NCI-H1048 (cell line): ENCODE results near the gene SCFD1.
"Not testable (repeated sequence)": the region's sequence is repeated elsewhere in the genome, so short reads cannot be mapped to it uniquely, and the experiment has no call there.

Experiments used
- DNase-seq: peaks from one replicate; lab custom pipeline; 2025; lab: John Stamatoyannopoulos, UW

SCFD1 gene

GRCh38 chr14:30614155-30614554, 8.0 kb upstream of the SCFD1 start:
- no peak for DNase-seq

- DNase-seq = no peak
Observed at GRCh38 chr14:30620178-30620577, 1.9 kb upstream of the SCFD1 start.

GRCh38 chr14:30621354-30621939, 672 bp upstream of the SCFD1 start:
- no peak for DNase-seq

GRCh38 chr14:30623412-30624131, 1.5 kb downstream of the SCFD1 start:
- DNase-seq = no peak

- DNase-seq = no peak
Observed at GRCh38 chr14:30624132-30624423, 2.0 kb downstream of the SCFD1 start.

- no peak for DNase-seq
Observed at GRCh38 chr14:30625533-30625932, 3.4 kb downstream of the SCFD1 start.

- DNase-seq = not testable (repeated sequence)
Observed at GRCh38 chr14:30629432-30629831, 7.3 kb downstream of the SCFD1 start.

GRCh38 chr14:30630248-30630647, 8.1 kb downstream of the SCFD1 start:
- no peak for DNase-seq

- no peak for DNase-seq
Observed at GRCh38 chr14:30632730-30633129, 10.6 kb downstream of the SCFD1 start.

GRCh38 chr14:30638926-30639325, 16.8 kb downstream of the SCFD1 start:
- no peak for DNase-seq

- DNase-seq = no peak
Observed at GRCh38 chr14:30641207-30641606, 19.1 kb downstream of the SCFD1 start.

GRCh38 chr14:30644462-30644861, 22.3 kb downstream of the SCFD1 start:
- not testable (repeated sequence) for DNase-seq

- DNase-seq = no peak
Observed at GRCh38 chr14:30645600-30645999, 23.5 kb downstream of the SCFD1 start.

GRCh38 chr14:30648471-30648870, 26.4 kb downstream of the SCFD1 start:
- DNase-seq = no peak

- DNase-seq = no peak
Observed at GRCh38 chr14:30651937-30652336, 29.8 kb downstream of the SCFD1 start.

- DNase-seq = no peak
Observed at GRCh38 chr14:30655124-30655523, 33.0 kb downstream of the SCFD1 start.

- no peak for DNase-seq
Observed at GRCh38 chr14:30655658-30656057, 33.5 kb downstream of the SCFD1 start.

GRCh38 chr14:30656190-30656632, 34.1 kb downstream of the SCFD1 start:
- DNase-seq = no peak

- no peak for DNase-seq
Observed at GRCh38 chr14:30657050-30657449, 34.9 kb downstream of the SCFD1 start.

- no peak for DNase-seq
Observed at GRCh38 chr14:30657606-30658163, 35.6 kb downstream of the SCFD1 start.

- no peak for DNase-seq
Observed at GRCh38 chr14:30658645-30659044, 36.5 kb downstream of the SCFD1 start.

GRCh38 chr14:30669594-30669993, 47.5 kb downstream of the SCFD1 start:
- no peak for DNase-seq

- no peak for DNase-seq
Observed at GRCh38 chr14:30673071-30673470, 51.0 kb downstream of the SCFD1 start.

GRCh38 chr14:30678926-30679431, 56.9 kb downstream of the SCFD1 start:
- DNase-seq = no peak
